Endothelial cell of hepatic sinusoid (primary cell): ENCODE data around the gene COL12A1.

ENCODE experiments used
- in situ Hi-C: cut with HindIII; loops from 2 replicates; pipeline ENCODE4 v1.10.0; 2017; ENCODE audit warnings: low sequenced_read_pairs

COL12A1 gene

GRCh38 chr6:75149240-75149639, 56.6 kb downstream of the COL12A1 start:
- in situ Hi-C loops, result no loop called here

- in situ Hi-C loops, result no loop called here
Observed at GRCh38 chr6:75147512-75147911, 58.3 kb downstream of the COL12A1 start.

DNA sequence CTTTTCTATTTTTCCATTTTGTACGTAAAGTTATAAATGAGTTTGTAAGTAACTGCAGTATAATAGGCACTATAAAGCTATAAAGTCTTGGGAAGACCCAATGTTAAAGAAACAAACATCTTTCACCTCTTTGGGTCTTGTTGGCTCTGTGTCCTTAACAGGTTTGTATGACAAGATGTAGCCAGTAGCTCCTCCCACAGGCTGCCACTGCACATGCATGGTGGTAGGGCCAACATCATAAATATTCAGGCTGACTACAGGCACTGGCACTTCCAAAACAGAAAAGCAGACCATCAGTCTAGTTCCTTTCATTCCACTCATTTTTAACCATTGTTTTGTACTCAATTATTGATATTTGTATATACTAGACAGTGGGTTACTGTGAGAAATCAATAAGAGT, 59.9 kb downstream of the COL12A1 start:
- in situ Hi-C loops, result no loop called here

DNA sequence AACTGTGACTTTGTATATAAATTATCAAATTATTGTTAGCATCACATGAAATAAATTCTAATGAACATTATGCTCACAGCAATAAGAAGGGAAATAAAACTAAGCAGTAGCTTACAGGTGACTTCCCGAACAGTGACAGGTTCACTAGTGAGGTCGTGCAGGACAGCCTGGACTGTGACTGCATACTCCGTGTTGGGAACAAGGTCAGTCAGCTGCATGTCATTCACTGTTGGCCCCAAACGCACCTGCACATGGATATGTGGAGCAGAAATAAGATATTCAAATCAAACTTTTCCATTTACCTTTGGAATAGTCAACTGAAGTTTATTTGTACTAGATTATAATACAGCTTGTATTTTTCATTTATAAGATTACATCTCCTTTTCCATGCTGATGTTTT, 60.6 kb downstream of the COL12A1 start:
- in situ Hi-C loops, result no loop called here

DNA sequence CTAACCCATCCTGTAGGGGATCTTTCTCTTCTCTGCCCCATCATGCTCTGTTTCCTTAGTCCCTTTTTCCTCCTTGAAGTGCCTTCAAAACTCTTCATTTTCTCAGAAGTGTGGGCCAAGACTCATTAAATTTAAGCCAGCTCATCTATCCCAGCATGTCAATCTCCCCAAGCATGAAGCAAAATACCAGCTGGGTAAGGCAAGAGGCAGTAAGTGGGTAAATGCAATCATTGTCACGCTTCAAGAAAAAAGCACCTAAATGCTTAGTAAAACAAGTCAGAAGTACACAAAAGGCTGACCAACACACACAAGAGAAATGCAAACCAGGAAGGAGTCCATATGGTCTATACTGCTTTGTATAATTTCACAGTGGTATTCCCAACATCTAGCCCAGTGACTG, 61.5 kb downstream of the COL12A1 start:
- in situ Hi-C loops, result no loop called here

- in situ Hi-C loops, result no loop called here
Observed at GRCh38 chr6:75143191-75143590, 62.7 kb downstream of the COL12A1 start.

- in situ Hi-C loops, result no loop called here
Observed at GRCh38 chr6:75142721-75143120, 63.1 kb downstream of the COL12A1 start.

DNA sequence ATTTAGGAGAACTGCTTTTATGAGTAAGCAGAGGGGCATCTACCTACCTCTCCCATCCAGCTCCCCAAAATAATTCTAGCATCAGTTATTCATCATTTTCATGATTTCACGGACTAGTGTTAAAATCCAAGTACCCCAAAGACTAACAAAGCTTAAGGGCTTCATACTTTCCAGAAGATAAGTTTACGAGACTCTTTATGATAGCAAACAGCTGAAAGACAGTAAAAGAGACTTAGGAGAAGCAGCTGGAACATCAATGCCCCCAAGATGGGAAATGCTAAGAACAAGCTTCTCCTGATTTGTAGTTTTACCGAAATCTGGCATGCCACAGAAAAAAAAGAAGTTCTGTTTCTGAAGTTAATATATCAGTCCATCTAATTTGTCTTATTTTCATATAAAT, 70.0 kb downstream of the COL12A1 start:
- in situ Hi-C loops, result loop anchor here (5.0 kb wide), 1 partner anchor 36 kb away; no protein-coding TSS in a partner anchor

GRCh38 chr6:75135450-75135849, 70.4 kb downstream of the COL12A1 start:
- in situ Hi-C loops, result loop anchor here (5.0 kb wide), 1 partner anchor 37 kb away; no protein-coding TSS in a partner anchor

DNA sequence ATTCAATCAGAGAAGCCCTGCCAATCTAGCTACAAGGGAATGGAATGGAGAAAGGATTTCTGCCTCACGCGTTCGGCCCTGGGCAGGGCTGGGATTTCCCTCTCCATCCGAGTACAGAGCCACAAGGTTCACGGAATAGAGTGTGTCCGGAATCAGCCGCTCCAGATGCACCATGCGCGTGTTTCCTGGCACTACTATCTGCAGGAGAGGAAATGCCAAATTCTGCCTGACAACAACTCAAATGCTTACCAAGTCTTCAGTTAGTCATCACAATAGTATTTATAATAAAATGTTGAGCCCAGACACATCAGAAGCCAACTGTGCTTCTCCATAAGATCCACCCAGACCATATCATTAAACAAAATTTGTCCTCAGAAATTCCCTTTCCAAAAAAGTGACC, 75.1 kb downstream of the COL12A1 start:
- in situ Hi-C loops, result no loop called here

DNA sequence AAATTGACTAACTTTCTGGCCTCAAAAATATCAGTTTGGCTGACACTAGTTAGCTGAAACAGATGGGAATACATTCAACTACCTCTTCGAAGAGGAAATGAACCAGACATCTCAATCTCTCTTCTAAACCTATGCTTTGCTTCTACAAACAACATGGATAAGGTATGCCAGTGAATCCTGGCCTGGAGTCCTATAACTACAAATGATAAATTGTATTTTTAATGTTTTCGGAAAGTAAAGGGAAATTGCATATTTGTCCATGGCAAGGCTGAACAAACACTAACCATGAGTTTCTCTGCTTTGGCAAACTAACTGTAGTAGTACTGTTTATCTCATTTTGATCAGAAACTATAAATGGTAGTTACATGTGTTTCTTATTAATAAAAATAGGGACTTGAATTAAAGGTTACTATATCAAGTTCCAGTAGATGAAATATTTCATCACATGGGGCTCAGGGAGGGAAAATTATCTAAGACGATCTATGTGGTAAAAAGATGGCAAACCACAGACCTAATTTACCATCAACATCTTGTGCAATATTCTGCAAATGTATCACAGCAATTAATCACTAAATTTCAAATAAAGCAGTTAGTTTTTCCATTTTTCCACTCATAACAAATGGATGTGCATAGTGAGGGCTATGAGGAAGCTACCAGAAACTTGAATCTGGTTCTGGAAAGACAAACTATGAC, 76.8 kb downstream of the COL12A1 start:
- in situ Hi-C loops, result no loop called here

GRCh38 chr6:75126518-75126917, 79.3 kb downstream of the COL12A1 start:
- in situ Hi-C loops, result no loop called here

GRCh38 chr6:75124983-75125382, 80.9 kb downstream of the COL12A1 start:
- in situ Hi-C loops, result no loop called here

GRCh38 chr6:75124085-75124484, 81.8 kb downstream of the COL12A1 start:
- in situ Hi-C loops, result no loop called here

- in situ Hi-C loops, result no loop called here
Observed at GRCh38 chr6:75118925-75119515, 86.8 kb downstream of the COL12A1 start.

DNA sequence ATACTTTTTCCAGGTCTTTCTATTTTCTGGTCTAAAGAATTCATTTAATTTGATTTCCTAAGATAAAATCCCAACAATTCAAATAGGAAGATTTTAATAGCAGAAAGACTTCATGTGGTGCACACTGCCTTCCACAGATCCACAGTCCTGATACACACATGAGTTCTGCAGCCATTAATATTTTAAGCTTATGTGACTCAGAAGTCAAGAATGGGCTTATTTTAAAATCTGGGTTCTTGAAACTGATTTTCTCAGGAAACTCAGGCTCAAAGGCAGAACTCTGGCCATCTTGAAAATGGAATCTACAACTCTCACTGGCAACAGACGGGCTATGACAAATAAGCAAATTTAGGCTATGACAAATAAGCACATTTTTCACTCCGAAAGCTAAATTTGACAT, 88.2 kb downstream of the COL12A1 start:
- in situ Hi-C loops, result no loop called here

GRCh38 chr6:75116946-75117345, 88.9 kb downstream of the COL12A1 start:
- in situ Hi-C loops, result no loop called here

GRCh38 chr6:75115481-75115880, 90.4 kb downstream of the COL12A1 start:
- in situ Hi-C loops, result no loop called here

DNA sequence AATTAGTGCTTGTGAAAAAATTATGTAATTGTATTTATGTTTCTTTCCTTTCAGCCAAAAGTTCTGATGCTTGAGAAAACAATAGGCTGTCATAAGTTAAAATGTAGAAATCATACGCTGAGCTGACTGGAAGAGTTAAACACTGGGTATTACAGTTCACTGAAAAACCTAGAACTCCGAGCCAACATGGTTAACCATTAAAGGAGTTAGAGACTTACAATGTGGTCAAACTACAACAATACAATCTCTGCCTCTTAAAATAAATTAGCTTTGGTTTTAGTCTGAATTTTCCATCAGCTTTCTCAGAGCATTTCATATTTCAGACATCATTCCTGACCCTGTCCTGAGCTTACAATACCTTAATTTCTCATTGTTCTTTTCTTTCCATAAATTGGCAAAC, 91.0 kb downstream of the COL12A1 start:
- in situ Hi-C loops, result no loop called here

DNA sequence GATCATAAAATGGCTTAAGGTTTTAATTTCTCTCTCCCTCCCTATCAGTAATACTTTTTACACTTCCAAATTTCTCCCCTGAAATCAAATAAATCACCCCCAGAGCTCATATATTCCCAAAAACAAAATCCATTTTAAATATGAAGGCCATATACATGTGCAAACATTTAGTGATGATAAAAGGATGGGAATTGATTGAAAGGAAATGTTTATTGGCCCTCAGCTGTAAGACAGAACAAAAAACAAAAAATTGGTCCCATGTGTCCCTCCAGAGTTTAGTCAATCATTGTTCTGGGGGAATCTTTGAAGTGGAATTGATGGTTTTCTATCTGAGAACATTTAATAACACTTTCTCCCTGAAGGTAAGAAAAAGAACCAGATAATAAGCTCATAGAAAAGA, 91.7 kb downstream of the COL12A1 start:
- in situ Hi-C loops, result no loop called here

GRCh38 chr6:75113446-75113845, 92.4 kb downstream of the COL12A1 start:
- in situ Hi-C loops, result no loop called here

- in situ Hi-C loops, result no loop called here
Observed at GRCh38 chr6:75109765-75110164, 96.1 kb downstream of the COL12A1 start.

- in situ Hi-C loops, result no loop called here
Observed at GRCh38 chr6:75109022-75109421, 96.8 kb downstream of the COL12A1 start.
